CD4-positive, alpha-beta T cell treated with Interleukin-12 subunit alpha and Interleukin-12 subunit beta, for 1 hour (primary cell): Measurements from ENCODE around the gene SIRT3.

Experiments
- DNase-seq: peaks from one replicate; pipeline ENCODE4 v3.0.0-alpha.2; 2020

SIRT3 gene

DNA sequence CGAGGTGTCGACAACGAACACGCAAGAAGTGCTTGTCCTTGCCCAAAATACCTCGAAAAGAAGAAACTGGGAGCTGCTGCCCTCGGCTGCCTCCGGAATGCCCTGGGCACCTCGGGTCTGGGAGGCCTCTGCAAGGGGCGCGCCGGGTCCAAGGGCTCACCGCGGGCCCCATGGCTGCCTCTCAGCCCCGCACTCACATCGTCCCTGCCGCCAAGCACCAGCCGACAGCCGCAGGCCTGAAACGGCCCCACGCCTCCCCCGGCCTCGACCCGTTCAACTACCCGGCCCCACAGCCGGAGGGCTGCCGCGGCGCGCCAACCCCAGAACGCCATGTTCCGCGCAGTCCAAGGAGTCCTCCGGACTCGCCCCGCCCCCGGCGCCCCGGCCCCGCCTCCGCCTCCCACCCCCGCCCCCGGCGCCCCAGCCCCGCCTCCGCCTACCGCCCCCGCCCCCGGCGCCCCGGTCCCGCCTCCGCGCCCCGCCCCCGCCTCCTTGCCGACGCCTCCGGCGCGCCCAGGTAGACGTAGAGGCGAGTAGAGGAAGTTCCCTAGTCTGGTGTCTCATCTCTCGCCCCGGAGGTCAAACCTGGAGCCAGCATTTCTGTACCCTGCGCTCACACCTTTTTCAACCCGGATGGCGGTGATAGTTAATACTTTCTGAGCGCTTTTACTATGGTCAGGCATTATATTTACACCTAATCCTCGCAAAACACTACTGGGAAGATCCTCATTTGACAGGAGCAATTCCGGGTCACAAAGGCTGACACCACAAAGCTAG is at the start of gene SIRT3:
Gene SIRT3 (minus strand): TSS at position 346 of the 777 bp plus-strand sequence. CDS start 14 bp downstream, at position 332.
- peak; percentile 90 for DNase-seq

DNA sequence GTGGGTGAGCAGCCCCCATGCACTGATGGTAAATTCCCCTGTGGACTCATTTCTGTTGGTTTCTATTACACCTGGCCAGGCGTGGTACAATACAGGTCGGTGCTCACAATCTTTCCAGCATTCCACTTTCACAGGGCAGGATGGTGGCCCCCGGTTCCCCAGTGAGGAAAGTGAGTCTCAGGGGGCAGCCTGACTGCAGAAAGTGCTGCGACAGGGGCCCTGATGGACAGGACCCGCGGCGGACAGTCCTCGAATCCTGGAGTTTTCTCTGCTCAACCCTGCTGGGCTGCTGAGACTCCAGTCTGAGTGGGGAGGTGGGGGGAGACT is 49.7 kb upstream of the SIRT3 start:
- DNase-seq, result no peak

DNA sequence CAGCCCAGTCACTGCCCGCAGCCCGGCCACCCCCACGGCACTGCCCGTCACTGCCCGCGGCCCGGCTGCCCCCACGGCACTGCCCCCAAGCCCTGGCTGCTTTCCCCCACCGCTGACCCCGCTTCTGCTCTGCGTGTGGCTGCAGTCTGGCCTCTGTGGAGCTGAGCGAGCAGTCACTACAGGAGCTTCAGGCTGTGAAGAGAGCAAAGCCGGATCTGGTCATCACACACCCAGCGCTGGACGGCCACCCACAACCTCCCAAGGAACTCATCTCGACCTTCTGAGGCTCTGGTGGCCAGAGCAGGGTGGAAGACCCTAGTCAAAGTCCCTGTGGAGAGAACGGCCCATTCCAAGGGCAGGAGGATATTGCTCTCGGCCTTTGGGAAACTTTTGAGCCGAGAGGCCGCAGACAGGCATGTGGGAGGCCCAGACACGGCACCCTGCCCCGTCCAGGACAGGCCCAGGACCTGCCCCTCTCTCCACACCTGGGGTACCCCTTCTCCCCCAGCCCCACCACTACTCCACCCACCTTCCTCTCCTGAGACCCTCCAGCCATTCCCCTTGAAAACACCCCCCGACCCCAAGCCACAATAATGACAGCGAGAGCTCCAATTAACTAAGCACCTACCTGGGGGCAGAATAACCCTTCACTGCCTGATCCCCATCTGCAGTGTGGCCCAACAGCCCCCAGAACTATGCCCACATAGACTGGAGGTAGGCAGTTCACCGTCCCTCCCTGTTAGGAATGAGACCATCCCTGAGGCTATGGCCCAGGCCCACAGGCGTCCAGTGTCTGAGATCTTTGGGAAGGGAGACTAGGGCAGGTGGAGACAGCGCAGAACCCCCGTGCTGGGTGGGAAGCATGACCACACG is 49.1 kb upstream of the SIRT3 start:
- no peak for DNase-seq

DNA sequence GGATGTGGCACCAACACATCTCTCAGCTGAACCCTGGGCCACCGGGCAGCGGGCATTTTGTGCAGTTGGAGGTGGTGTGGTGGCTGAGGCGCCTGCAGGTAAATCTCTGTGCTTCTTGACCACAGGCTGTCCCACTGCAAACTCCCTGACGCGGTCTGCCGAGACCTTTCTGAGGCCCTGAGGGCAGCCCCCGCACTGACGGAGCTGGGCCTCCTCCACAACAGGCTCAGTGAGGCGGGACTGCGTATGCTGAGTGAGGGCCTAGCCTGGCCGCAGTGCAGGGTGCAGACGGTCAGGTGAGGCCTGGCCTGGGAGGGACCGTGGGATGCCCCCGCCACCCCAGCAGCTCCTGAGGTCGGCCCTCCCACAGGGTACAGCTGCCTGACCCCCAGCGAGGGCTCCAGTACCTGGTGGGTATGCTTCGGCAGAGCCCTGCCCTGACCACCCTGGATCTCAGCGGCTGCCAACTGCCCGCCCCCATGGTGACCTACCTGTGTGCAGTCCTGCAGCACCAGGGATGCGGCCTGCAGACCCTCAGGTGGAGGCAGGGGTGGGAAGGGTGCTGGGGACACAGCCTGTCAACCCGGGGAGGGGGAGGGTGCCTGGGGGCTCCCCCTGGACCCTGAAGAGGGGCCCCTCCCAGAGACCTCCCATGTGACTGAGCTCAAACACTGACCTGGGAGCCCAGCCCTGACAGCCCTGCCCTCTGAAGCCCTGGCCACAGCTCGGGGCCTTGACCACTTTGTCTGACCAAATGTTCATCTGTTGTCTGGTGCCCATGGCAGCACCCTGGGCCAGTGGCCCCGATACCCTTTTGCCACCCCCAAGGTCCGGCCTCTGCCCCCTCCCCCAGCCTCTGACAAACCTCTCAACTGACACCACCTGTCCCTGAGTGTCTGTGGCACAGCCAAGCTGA is 48.2 kb upstream of the SIRT3 start:
- DNase-seq, result no peak

DNA sequence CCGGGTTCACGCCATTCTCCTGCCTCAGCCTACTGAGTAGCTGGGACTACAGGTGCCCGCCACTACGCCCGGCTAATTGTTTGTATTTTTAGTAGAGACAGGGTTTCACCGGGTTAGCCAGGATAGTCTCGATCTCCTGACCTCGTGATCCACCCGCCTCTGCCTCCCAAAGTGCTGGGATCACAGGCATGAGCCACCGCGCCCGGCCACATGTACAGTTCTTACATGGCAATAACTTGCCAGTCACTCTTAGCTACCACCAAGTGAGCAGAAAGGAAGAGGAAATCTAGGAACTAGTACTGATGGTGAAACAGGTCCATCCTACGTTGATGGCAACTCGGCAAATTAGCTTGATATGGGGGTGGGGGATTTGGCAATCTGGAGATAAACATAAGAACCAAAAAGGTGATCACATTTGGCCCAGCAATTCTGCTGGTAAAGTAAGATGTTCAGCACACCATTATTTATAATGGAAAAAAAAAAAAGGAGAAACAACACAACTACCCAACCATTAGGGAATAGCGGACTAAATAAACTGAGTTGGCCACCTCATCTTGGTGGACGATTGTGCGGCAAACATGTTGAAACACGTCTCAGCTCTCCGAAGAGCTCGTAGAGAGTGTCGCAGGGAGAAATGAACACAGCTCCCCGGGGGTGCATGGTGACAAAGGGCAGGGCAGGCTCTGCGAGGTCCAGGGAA is 47.4 kb upstream of the SIRT3 start:
- no peak for DNase-seq

DNA sequence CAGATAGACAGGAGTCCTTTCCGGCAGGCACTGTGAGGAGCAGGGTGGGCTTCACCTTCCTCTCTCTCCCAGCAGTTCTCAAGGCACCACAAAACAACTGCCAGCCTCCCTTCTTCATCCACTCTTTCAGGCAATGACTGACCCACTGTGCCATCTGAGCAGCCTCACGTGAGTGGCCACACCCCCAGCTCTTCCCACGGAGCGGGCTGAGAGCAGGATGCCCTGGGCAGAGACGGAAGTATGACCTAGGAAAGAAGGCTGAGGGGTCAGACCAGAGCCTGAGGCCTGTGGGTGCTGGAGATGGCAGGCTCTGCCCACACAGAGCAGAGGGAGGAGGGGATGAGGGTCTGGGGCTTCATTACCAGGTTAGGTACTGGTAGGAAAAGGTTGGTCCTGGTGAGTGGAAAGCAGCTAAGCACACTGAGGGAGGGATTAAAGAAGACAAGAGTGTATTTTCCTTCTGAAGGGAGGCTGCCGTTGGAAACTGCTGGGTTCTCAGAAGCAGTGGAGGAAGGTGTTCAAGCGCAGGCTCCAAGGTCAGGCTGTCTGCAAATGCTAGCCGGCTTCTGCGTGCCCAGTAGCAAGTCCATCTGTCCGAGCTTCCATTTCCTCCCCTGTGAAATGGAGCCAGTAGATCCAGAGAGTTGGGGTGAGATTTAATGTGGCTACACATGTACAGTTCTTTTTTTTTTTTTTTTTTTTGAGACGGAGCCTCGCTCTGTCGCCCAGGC is 46.7 kb upstream of the SIRT3 start:
- no peak for DNase-seq

DNA sequence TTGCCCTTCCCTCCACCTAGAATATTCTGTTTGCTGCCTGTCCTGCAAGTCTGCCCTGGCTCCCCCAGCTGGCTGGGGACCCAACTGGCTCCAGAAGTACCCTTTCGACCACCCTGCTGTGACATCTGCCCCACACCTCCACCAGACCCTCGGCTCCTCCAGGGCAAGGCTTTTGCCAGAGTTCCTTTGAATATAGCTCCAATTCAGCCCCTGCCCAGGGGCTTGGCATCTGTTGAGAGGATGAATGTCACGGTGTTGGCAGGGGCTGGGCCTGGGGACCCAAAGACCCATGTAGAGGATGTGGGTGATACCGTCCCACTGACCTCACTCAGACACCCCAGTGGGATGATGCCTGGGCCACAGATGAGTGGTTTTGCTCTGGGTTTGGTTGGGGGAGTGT is 46.0 kb upstream of the SIRT3 start:
- no peak for DNase-seq

DNA sequence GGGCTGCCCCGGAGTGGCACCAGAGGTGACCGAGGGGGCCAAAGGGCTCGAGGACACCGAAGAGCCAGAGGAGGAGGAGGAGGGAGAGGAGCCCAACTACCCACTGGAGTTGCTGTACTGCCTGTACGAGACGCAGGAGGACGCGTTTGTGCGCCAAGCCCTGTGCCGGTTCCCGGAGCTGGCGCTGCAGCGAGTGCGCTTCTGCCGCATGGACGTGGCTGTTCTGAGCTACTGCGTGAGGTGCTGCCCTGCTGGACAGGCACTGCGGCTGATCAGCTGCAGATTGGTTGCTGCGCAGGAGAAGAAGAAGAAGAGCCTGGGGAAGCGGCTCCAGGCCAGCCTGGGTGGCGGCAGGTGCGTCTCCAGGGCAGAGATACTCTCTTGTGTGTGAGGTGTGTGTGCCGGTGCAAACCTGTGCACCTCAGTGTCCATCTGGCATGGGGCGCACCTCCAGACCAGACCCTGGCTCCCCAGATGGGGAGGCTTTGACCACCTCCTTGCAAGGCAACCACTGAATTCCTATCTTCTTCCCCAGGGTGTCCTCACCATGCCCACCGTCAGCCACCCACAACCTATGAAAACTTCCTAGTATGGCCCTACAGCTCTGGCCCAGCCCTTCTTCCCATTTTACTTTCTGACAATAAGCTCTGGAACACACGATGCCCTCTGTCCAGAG is 45.5 kb upstream of the SIRT3 start:
- DNase-seq, result no peak

DNA sequence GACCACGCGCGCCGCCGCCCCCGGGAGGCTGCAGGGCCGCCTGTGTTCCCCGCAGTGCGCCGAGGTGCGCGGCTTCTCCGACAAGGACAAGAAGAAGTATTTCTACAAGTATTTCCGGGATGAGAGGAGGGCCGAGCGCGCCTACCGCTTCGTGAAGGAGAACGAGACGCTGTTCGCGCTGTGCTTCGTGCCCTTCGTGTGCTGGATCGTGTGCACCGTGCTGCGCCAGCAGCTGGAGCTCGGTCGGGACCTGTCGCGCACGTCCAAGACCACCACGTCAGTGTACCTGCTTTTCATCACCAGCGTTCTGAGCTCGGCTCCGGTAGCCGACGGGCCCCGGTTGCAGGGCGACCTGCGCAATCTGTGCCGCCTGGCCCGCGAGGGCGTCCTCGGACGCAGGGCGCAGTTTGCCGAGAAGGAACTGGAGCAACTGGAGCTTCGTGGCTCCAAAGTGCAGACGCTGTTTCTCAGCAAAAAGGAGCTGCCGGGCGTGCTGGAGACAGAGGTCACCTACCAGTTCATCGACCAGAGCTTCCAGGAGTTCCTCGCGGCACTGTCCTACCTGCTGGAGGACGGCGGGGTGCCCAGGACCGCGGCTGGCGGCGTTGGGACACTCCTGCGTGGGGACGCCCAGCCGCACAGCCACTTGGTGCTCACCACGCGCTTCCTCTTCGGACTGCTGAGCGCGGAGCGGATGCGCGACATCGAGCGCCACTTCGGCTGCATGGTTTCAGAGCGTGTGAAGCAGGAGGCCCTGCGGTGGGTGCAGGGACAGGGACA is 44.8 kb upstream of the SIRT3 start:
- peak; percentile 34 for DNase-seq

DNA sequence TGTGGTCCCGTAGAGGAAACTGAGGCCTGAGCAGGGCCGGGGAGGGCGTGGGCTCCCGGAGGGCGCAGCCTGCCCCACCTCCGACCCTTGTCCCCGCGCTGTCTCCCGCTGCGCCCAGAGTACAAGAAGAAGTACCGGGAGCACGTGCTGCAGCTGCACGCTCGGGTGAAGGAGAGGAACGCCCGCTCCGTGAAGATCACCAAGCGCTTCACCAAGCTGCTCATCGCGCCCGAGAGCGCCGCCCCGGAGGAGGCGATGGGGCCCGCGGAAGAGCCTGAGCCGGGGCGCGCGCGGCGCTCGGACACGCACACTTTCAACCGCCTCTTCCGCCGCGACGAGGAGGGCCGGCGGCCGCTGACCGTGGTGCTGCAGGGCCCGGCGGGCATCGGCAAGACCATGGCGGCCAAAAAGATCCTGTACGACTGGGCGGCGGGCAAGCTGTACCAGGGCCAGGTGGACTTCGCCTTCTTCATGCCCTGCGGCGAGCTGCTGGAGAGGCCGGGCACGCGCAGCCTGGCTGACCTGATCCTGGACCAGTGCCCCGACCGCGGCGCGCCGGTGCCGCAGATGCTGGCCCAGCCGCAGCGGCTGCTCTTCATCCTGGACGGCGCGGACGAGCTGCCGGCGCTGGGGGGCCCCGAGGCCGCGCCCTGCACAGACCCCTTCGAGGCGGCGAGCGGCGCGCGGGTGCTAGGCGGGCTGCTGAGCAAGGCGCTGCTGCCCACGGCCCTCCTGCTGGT is 44.0 kb upstream of the SIRT3 start:
- peak; percentile 53 for DNase-seq

DNA sequence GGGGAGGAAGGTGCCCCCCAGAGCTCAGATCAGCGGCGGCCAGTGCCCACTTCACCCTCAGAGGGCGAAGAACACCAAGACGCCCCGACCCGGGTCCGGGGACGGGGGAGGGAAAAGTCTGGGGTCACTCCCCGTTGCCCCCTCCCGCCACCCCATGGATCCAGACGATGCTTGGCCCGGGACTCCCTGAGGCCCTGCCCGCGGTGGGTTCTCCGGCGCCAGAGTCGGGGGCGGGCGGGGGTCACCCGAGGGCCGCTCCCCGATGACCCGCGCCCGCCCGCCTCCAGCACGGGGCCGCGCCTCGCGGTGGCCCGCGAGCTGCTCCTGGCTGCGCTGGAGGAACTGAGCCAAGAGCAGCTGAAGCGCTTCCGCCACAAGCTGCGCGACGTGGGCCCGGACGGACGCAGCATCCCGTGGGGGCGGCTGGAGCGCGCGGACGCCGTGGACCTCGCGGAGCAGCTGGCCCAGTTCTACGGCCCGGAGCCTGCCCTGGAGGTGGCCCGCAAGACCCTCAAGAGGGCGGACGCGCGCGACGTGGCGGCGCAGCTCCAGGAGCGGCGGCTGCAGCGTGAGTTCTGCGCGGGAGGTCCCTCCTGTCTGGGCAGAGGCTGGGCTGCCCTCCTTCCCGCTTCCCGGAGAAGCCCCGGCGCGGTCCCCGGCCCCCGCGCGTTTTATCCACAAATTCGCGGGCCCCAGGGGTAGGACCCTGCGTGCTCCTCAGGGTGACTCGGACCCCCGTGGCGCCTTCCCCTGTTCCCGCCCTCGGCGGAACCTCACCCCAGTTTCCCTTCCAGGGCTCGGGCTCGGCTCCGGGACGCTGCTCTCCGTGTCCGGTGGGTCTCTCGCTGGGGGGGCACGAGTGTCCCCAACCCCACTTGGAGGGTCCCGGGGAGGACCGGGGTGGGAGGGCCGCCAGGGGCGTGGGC is 43.2 kb upstream of the SIRT3 start:
- no peak for DNase-seq

DNA sequence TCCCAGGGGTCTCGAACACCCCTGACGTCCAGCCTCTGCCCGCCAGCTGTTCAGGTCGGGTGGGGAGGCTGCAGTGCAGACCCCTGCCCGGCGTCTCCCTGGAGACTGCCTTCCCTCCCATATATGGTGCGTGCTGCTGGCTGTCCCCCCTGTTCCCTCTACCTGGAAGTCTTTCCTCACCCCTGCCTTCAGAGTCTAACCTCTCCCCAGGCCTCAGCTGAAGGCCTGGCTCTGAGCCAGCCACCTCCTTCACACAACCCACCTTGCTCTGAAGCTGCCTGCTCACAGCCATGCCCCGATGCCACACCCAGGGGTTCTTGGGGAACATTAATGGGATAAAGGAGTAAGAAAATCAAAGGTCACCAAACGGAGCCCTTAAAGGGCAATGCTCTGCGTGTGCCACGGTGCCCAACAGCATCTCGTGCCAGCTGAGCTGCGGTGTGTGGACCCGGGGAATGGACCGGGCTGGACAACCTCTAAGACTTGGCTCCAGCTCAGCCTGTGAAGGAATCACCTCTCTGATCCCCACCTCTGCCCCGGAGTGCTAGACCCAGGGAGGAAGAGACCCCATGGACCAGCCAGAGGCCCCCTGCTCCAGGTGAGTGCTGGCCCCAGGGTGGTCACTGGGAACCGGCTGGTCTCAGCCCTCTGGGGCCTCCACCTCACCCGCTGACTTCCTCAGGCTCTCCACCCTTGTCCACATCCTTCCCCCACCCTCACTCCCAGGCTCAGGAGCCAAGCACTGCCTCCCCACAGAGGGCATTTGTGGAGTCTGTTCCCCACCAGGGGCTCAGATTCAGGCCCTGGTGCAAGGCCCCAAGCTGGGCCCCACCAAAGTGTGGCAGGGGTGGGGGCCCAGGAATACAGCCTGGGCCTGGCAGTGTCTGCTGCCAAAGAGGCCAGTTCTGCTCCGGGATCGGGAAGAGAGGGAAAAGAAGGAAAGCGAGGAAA is 42.1 kb upstream of the SIRT3 start, which contains the start of gene NLRP6:
Gene NLRP6 (plus strand): TSS at position 407 of the 951 bp plus-strand sequence. CDS start 163 bp downstream, at position 570.
- DNase-seq, result no peak

DNA sequence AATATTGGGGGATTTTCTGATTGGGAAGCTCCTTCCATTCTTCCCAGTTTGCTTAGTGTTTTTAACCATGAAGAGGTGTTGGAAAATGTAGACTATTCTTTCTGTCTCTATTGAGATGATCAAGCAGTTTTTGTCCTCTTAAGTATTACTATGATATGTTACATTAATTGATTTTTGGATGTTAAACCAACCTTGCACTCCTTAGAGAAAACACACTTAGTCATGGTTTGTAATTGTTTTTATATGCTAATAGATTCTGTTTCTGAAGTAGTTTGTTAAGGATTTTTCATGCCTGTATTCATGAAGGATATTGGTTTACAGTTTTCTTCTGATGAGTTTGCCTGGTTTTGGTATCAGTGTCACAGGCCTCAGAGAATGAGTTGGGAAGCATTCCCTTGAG is 40.1 kb upstream of the SIRT3 start:
- DNase-seq, result no peak

DNA sequence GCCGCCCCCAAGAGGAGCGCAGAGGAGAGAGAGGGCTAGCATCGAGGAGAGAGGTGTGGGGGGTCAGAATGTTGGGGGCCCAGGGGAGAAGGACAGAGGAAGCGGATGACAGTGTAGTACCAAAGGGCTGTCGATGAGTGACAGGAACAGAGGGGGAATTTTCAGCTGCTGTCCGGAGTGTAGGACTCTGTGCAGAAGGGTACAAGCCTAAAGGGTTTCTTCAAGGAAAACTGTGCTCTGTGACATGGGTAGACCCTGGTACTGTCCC is 36.7 kb upstream of the SIRT3 start:
- no peak for DNase-seq

DNA sequence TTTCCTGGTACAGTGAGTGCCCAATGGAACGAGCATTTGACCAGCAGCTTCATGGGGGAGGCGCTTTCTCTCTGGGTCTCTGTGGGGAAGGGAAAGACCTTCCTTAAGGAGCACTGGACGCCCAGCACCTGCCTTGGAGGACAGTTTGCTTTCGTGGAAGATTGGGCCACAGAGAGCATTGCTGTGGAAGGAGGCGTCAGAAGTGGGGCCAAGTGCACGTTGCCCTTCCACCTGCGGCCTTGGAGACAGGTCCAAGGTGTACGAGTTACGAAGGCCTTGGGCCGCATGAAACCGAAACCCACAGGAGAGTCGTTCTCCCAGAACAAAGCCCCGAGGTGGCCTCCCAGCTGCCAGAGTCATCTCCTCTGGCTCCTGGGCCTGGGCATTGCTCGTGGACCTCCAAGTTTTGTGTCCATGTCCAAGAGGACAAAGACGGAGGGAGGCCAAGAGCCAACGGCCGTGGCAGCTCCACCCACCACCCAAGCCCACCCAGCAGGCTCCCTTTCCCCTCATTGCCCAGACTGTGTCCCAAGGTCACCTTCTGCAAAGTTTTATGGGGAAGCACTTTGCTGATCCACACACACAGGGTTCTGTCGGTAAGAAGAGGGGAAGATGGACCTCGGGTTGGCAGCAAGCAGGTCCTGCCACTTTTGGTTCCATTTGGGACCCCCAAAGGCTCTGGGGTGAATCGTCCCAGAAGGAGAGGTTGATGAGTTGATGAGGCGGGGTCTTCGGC is 36.2 kb upstream of the SIRT3 start:
- no peak for DNase-seq

DNA sequence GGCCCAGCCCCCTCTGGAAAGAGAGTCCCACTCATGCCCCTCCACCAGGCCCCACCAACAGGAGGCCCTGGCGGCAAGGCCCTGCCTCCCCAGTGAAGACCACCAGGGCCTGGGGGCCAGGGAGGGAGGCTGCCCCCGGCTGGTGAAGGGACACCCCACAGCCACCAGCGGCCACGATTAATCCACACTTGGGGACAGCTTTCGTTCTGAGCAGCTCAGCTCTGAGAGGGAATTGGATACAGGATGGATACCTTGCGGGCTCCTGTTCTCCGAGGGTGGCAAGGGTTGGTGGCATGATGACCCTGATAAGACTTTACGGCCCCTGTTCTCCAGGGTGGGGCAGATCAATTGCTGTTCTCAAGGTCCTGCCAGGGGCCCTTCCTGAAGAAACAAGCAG is 35.2 kb upstream of the SIRT3 start:
- DNase-seq, result no peak
